Measurements from ENCODE around the gene ZNF608.

DNA sequence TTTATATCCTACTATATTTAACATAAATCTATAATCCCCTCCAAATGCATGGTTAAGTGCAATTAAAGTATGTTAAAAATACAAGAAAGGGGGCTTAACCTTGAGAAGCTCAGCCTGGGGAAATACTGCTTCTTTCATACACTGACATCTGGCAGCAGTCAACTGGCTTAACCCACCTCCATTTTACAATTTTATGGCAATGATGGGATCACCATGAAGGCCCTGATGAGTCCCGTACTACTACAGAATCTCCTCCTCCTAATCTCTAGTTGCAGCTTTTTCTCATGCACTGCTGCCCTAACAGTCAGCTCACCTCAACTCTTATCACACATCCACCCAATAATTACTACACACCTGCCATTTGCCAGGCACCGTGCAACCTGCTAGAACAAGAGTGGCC is 40.9 kb downstream of the ZNF608 start:
- TF ChIP-seq, protein P1, sequence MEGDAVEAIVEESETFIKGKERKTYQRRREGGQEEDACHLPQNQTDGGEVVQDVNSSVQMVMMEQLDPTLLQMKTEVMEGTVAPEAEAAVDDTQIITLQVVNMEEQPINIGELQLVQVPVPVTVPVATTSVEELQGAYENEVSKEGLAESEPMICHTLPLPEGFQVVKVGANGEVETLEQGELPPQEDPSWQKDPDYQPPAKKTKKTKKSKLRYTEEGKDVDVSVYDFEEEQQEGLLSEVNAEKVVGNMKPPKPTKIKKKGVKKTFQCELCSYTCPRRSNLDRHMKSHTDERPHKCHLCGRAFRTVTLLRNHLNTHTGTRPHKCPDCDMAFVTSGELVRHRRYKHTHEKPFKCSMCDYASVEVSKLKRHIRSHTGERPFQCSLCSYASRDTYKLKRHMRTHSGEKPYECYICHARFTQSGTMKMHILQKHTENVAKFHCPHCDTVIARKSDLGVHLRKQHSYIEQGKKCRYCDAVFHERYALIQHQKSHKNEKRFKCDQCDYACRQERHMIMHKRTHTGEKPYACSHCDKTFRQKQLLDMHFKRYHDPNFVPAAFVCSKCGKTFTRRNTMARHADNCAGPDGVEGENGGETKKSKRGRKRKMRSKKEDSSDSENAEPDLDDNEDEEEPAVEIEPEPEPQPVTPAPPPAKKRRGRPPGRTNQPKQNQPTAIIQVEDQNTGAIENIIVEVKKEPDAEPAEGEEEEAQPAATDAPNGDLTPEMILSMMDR (conservative IDR thresholded peaks at IDR 0.05; ENCODE audit: low read depth, low read length) = no peak
- no peak for TF ChIP-seq EZH2 (IDR thresholded peaks at IDR 0.05; ENCODE audit: low read length, unreplicated experiment)

All from PC-3 (cell line).